CD4-positive, alpha-beta T cell treated with Interleukin-4 for 1 hour (primary cell): ENCODE measurements around the gene HES1.

Experiments used
- DNase-seq, 2 donors: peaks; one replicate each; pipeline ENCODE4 v3.0.0-alpha.2; 2020 to 2022

Gene HES1

DNA sequence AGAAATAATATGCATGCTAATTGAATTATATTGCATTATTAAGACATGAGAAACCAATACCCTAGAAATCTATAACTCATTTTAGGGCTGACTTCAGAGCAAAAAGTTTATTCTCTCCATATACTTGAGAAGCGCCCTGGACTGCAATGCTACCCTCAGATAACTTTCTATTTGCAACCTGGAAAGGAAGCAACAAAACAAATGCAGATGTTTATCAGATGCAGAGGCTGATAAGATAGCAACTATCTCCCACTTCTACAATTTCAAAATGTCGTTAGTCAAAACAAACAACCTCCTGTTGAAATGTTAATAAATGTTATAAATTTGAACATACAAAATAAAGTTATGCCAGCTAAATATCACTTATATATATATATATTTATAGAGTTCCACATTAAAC is 34.8 kb downstream of the HES1 start:
- no peak for DNase-seq

GRCh38 chr3:194174406-194174805 is 38.5 kb downstream of the HES1 start:
- DNase-seq, result no peak

- no peak for DNase-seq
Observed at GRCh38 chr3:194174980-194175379, 39.0 kb downstream of the HES1 start.

DNA sequence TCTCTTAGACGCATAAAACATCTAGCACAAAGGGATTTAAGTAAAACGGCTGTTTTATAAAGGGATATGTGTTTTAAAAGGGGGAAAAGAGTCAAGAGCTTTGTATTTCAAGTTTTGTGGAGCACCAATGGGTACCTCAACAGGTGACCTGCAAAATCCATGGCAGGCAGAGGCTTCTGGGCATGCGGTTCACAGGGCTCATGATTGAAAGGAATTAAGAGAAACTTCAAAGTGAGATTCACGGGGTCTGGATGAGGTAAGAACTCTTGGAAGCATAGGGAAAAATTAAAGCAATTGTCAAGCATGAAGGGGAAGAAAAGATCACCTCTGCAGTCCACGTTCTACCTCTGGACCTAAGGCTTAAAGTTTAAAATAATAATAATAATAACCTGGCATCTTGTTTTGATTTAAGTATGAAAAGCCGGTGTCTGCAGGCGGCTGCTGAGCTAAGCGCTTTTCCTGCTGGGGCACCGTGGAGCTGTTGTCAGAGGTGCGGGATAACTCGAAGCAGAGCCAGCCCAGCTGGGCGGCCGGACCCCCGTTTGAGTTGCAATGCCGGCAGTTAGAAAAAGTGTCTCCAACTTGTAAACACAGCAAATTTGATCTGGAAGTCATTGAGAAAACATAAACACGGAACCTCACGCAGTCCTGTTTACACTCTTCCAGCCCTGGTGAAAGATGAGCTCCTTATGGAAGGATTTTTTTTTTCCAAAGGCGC is 40.5 kb downstream of the HES1 start:
- DNase-seq, result no peak

GRCh38 chr3:194177141-194177540 is 41.2 kb downstream of the HES1 start:
- DNase-seq, result no peak

DNA sequence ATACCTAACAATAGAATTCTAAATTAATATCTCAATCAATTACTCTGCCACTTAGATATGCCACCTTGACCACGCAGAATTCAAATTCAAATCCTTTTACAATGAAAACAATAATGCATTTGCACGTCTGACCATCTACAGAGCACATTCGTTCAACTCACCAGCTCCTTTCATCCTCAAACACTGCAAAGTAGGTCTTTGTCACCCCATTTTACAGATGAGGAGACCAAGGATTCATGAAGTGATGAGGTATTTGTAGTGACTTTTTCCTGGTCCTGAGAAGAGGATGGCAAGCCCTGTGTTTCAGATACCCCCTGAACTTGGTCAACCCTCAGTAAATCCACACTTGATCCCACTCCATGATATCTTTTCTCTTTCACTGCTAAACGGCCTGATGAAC is 42.2 kb downstream of the HES1 start:
- no peak for DNase-seq

GRCh38 chr3:194178669-194179068 is 42.7 kb downstream of the HES1 start:
- no peak for DNase-seq

DNA sequence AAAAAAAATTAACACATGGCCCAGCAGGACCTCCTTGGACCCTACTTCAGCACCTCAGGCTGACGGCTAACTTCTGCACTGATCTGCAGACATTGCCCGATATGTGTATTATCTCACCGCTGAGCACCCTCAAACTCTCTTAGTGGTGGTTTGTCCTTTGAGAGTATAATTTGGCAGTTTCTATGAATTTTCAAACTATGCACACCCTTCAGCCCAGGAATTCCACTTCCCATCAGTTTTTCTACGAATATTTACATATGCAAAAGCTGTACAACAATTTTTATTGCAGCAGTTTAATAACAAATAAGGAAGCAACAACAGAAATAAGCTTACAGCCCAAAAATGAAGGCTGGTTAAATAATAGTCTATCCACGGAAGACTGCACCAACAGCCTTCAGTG is 44.6 kb downstream of the HES1 start:
- no peak for DNase-seq

DNA sequence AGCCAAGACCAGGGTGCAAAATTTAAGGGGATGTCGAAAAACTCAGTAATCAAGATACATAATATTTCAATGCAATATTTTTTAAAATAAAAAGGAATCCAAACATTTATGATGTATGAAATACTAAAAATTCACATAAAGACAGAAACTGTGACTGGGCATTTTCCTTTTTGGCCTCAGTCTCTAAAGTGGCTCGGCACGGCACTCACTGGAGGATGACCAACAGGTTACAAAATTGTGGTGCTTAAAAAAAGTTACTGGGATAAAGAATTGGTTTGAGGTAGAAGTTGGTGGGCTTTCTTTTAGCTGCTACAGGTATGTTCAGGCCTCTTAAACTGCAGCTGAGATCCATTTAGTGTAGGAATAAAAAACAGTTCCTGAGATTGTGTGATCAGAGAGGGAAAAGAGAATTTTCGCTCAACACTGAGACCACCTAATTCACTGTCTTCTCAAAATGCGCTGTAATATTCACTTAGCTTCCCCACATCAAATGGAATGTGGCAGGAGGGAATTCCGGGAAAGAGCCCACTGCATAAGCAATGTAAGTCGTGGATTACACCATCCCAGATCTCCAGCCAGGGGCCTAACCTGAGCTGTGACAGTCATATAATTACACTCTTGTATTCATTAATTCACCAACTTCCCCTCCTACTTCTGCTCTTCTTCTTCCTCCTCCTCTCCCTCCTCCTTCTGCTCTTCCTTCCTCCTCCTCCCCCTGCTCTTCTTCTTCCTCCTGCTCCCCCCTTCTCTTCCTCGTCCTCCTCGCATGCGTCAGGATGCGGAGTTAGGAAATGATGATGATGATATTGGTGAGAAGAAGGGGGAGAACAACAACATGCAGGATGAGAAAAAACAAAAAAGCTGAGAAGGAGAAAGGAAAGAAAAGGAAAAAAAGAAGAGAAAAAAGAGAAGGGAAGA is 45.9 kb downstream of the HES1 start:
- no peak for DNase-seq

DNA sequence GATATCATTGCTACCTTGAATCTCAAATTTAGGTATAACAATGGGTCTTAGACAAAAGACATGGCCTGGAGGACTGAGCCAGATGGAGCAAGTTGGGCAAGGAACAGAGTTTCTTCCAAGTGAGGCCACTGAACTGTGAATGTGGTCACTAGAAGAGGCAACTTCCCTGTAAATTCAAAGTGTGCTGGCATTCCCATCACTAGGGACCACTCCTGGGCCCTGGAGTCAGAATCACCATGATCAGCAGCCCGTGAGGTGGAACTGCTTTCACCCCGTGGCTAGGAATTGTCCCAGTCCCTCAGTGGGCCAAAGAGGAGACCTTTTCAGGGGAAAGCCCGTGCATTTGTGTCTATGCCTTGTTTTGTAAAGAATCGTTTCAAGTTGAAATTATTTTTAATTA is 47.3 kb downstream of the HES1 start:
- no peak for DNase-seq

DNA sequence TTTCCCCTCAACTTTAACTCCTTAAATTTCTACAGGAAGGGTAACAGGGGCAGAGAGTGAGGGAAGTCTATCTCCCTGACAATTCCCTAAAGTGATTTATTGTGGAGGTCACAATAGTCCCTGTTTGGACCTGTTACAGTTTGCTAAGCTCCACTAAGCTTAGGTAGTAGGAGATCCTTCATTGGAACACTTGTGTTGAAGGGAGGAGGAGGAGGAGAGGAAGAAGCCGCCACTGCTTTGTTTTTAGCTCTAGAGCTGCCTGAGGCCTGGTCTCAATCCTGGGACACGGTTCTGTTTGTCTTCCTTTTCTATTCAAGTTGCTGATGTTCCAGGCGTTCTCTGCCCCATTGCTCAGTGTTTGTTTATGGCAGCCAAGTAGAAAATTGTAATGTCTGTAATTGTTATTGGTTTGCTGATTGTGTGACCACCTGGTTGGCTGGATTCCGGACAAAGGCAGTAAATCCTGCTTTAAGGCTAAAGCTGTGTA is 48.4 kb downstream of the HES1 start:
- no peak for DNase-seq

DNA sequence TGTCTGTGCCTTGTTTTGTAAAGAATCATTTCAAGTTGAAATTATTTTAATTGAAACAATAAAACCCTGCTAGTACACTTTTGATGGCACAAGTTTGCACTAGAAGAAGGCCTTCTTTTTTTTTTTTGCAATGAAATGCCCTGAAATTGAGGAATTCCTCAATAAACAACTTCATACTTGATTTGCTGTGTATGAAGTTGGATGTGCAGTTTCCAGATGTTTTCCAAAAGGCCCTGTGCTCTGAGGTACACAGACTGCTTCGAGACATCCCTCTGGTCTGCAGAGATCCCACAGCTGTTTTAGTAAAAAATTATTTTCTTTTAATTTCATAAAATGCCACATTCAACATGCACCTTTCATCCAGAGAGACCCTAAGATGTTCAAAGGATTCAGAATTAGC is 48.9 kb downstream of the HES1 start:
- no peak for DNase-seq

GRCh38 chr3:194185221-194185620 is 49.3 kb downstream of the HES1 start:
- no peak for DNase-seq

DNA sequence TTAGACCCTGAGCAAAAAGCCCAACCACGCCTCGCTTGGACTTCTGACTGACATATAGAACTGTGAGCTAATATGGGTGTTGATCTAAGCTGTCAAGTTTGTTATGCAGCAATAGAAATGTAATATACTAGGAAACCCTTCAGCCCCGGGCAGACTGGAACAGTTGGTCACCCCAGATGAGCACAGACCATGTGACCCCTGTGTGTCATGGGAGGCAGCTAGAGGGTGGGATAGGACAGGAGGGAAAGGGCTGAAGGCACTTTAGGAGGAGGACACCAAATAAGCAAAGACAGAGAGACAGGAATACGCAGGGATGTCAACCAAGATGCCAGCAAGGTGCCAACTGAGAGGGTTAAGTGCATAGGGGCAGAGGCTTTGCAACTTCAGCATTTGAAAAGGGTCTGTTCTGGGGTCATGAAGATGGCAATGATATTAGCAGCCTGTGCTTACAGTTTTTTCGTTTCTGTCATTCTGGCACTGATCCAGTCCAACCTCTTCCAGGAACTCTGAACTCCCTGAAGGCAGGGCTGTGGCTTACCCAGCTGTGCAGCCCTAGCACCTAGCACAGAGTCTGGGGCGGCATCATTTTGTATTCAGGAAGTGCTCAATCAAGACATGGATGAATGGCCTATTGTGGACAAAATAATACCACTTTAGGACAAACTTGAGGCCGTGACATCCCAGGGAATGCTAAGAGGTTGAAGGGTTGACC is 51.4 kb downstream of the HES1 start:
- no peak for DNase-seq
